ENCODE measurements around the gene PSG7.
"Not testable (repeated sequence)": the region's sequence is repeated elsewhere in the genome, so short reads cannot be mapped to it uniquely, and the experiment has no call there.

The PSG7 gene

GRCh38 chr19:42912941-42913340 lies 24.1 kb downstream of the PSG7 start:
- DNase-seq = not testable (repeated sequence)

- DNase-seq = not testable (repeated sequence)
Measured at GRCh38 chr19:42911731-42912130, 25.3 kb downstream of the PSG7 start.

- DNase-seq = not testable (repeated sequence)
Measured at GRCh38 chr19:42906162-42906561, 30.8 kb downstream of the PSG7 start.

GRCh38 chr19:42900561-42900960 lies 36.4 kb downstream of the PSG7 start:
- not testable (repeated sequence) for DNase-seq

GRCh38 chr19:42899674-42900073 lies 37.3 kb downstream of the PSG7 start:
- not testable (repeated sequence) for DNase-seq

- not testable (repeated sequence) for DNase-seq
Measured at GRCh38 chr19:42899110-42899509, 37.9 kb downstream of the PSG7 start.

GRCh38 chr19:42898656-42899055 lies 38.4 kb downstream of the PSG7 start:
- DNase-seq = not testable (repeated sequence)

GRCh38 chr19:42897729-42898128 lies 39.3 kb downstream of the PSG7 start:
- DNase-seq = not testable (repeated sequence)

GRCh38 chr19:42890446-42890845 lies 46.6 kb downstream of the PSG7 start:
- DNase-seq = not testable (repeated sequence)

- not testable (repeated sequence) for DNase-seq
Measured at GRCh38 chr19:42887876-42888445, 49.0 kb downstream of the PSG7 start.

GRCh38 chr19:42882730-42883129 lies 54.3 kb downstream of the PSG7 start:
- DNase-seq = not testable (repeated sequence)

- not testable (repeated sequence) for DNase-seq
Measured at GRCh38 chr19:42882010-42882409, 55.0 kb downstream of the PSG7 start.

- DNase-seq = not testable (repeated sequence)
Measured at GRCh38 chr19:42881279-42881678, 55.7 kb downstream of the PSG7 start.

- not testable (repeated sequence) for DNase-seq
Measured at GRCh38 chr19:42880621-42881020, 56.4 kb downstream of the PSG7 start.

- no peak for DNase-seq
Measured at GRCh38 chr19:42879613-42880012, 57.4 kb downstream of the PSG7 start, which contains the start of gene PSG1. Gene PSG1, minus strand, starts transcription at chr19:42879713. Its CDS starts 132 bp downstream, at chr19:42879581.

GRCh38 chr19:42876596-42876995 lies 60.4 kb downstream of the PSG7 start:
- not testable (repeated sequence) for DNase-seq

GRCh38 chr19:42875881-42876280 lies 61.1 kb downstream of the PSG7 start:
- DNase-seq = not testable (repeated sequence)

GRCh38 chr19:42874901-42875813 lies 61.9 kb downstream of the PSG7 start:
- DNase-seq = not testable (repeated sequence)

GRCh38 chr19:42874136-42874535 lies 62.9 kb downstream of the PSG7 start:
- DNase-seq = not testable (repeated sequence)
